Measurements from ENCODE around the gene KDM1A.

DNA sequence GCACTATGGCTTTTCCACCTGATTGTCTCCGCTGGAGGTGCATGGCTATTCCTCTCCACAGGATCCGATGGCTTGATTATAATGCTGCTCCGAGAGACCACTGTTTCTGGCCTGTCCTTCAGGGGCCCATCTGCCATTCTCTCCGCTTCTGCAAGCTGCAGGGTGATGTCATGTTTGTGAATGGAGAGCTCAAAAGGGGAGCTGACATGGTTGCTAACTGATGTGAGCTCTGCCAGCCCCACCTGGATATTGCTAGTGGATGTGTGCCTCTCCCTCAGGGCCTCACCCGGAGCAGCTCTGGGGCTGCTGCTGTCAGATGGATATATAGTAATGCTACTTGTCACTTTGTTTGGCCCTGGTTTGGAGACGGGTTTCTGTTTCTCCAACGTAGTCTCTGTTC is 72.3 kb downstream of the KDM1A start:
- TF ChIP-seq, protein P1, sequence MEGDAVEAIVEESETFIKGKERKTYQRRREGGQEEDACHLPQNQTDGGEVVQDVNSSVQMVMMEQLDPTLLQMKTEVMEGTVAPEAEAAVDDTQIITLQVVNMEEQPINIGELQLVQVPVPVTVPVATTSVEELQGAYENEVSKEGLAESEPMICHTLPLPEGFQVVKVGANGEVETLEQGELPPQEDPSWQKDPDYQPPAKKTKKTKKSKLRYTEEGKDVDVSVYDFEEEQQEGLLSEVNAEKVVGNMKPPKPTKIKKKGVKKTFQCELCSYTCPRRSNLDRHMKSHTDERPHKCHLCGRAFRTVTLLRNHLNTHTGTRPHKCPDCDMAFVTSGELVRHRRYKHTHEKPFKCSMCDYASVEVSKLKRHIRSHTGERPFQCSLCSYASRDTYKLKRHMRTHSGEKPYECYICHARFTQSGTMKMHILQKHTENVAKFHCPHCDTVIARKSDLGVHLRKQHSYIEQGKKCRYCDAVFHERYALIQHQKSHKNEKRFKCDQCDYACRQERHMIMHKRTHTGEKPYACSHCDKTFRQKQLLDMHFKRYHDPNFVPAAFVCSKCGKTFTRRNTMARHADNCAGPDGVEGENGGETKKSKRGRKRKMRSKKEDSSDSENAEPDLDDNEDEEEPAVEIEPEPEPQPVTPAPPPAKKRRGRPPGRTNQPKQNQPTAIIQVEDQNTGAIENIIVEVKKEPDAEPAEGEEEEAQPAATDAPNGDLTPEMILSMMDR (optimal IDR thresholded peaks at IDR 0.05 in 1 of 3, IDR thresholded peaks at IDR 0.05 in 1 of 3, conservative IDR thresholded peaks at IDR 0.05 in 1 of 3; ENCODE audit: extremely low read depth in 1 of 3, insufficient read depth in 2 of 3, low read length in 3 of 3), result no peak
- no peak for TF ChIP-seq EZH2 (IDR thresholded peaks at IDR 0.05; ENCODE audit: low read length)
